ENCODE results near the gene RPL11. TPM values are rescaled to one million over a fixed set of nuclear protein-coding genes. Genes with fewer than 3 reads are reported as not detected.

The RPL11 gene
- total and polyA plus RNA-seq, 9 donors = 1,656 to 5,066 (median 2,069) TPM

DNA sequence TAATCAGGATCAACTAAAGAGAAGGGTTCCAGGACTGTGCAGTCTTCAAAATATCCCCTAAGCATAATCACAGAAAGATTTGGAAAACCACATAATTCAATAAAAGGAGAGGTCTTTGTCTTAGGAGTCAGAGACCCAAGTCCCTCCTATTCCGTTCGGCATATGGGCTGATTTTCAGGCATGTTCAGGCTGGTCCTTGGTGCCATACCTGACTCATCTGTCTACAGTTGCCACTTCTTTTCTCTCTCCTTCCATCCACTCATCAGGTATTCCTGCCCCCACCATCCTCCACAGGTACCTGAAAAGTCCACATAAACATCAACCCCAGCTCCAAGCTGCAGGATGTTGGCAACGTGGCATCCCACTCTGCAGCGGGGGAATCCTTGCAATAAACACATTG, 29.7 kb upstream of the RPL11 start:
- intact Hi-C loops (cut with DNase I) = no loop called here
- no peak for DNase-seq
- no peaks in the 10 kb centered on the region for H3K36me3 ChIP-seq
- peaks cover 4% of the 10 kb centered on the region for H3K4me1 ChIP-seq (ENCODE audit: insufficient read depth)
- no peaks in the 10 kb centered on the region for H3K27me3 ChIP-seq
- 78 to 94% (median 88%) methylated on average over 4 of the region's 4 CpGs for WGBS, 3 donors
- no peaks in the 10 kb centered on the region for H3K9me3 ChIP-seq
- TF ChIP-seq, protein P1, sequence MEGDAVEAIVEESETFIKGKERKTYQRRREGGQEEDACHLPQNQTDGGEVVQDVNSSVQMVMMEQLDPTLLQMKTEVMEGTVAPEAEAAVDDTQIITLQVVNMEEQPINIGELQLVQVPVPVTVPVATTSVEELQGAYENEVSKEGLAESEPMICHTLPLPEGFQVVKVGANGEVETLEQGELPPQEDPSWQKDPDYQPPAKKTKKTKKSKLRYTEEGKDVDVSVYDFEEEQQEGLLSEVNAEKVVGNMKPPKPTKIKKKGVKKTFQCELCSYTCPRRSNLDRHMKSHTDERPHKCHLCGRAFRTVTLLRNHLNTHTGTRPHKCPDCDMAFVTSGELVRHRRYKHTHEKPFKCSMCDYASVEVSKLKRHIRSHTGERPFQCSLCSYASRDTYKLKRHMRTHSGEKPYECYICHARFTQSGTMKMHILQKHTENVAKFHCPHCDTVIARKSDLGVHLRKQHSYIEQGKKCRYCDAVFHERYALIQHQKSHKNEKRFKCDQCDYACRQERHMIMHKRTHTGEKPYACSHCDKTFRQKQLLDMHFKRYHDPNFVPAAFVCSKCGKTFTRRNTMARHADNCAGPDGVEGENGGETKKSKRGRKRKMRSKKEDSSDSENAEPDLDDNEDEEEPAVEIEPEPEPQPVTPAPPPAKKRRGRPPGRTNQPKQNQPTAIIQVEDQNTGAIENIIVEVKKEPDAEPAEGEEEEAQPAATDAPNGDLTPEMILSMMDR (IDR thresholded peaks at IDR 0.05) = no peak
- TF ChIP-seq POLR2A (IDR thresholded peaks at IDR 0.05) = no peak
- no peak for TF ChIP-seq EP300 (IDR thresholded peaks at IDR 0.05)
- H3K27ac ChIP-seq = no peak overlapping the region
- no peak overlapping the region for H3K4me3 ChIP-seq

DNA sequence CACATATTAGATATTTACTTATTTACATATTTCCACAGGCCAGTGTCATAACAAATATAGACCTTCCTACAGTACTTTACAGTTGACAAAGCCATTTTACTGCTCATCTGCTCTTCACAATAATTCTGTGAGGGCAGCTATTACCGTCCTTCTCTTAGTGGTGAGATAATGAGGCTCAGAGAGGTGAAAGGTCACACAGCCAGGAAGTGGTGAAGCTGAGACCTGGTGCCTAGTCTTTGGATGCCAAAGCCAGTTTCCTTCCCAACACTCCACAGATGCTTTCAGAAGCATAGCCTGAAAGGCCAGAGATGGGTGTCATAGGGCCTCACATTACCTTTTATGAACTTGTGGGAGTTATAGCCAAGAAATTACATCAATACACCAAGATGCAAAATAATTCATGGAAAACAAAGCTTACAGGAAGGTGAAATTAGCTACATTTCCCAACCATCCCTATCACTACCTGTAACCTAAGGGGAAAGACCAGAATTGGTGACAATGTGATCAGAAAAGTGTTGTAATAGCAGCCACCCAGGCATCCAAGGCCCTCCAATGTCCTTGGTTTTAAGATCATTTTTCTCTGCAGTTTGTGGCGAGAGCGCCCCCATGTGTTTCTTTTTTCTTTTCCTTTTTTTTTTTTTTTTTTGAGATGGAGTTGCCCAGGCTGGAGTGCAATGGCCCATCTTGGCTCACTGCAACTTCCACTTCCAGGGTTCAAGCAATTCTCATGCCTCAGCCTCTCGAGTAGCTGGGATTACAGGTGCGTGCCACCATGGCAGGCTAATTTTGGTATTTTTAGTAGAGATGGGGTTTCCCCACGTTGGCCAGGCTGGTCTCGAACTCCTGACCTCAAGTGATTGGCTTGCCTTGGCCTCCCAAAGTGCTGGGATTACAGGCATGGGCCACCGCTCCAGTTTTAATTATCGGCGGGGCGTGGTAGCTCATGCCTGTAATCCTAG, 26.5 kb upstream of the RPL11 start:
- TF ChIP-seq, protein P1 (IDR thresholded peaks at IDR 0.05) = no peak
- no peak for TF ChIP-seq EP300 (IDR thresholded peaks at IDR 0.05)
- TF ChIP-seq POLR2A (IDR thresholded peaks at IDR 0.05) = no peak
- 66 to 70% (median 67%) methylated on average over 11 of the region's 11 CpGs for WGBS, 3 donors
- intact Hi-C loops (cut with DNase I) = no loop called here

GRCh38 chr1:23667411-23667810, 24.2 kb upstream of the RPL11 start:
- H3K4me3 ChIP-seq = no peak overlapping the region
- no peaks in the 10 kb centered on the region for H3K27me3 ChIP-seq
- 70 to 81% (median 78%) methylated on average over 4 of the region's 4 CpGs for WGBS, 3 donors
- no peaks in the 10 kb centered on the region for H3K4me1 ChIP-seq (ENCODE audit: insufficient read depth)
- no peak for TF ChIP-seq POLR2A (IDR thresholded peaks at IDR 0.05)
- TF ChIP-seq, protein P1 (IDR thresholded peaks at IDR 0.05) = no peak
- no peak for TF ChIP-seq EP300 (IDR thresholded peaks at IDR 0.05)
- no peaks in the 10 kb centered on the region for H3K36me3 ChIP-seq
- H3K9me3 ChIP-seq = no peaks in the 10 kb centered on the region
- H3K27ac ChIP-seq = no peak overlapping the region
- DNase-seq = no peak
- intact Hi-C loops (cut with DNase I) = no loop called here

More for the DNA sequence above, 26.5 kb upstream of the RPL11 start:
- DNase-seq = no peak
- Histone ChIP-seq H3K27me3 (no peaks in the 10 kb centered on the region), H3K4me1 (ENCODE audit: insufficient read depth) (no peaks in the 10 kb centered on the region), H3K4me3 (no peak overlapping the region), H3K36me3 (no peaks in the 10 kb centered on the region), H3K9me3 (no peaks in the 10 kb centered on the region), H3K27ac (no peak overlapping the region)

DNA sequence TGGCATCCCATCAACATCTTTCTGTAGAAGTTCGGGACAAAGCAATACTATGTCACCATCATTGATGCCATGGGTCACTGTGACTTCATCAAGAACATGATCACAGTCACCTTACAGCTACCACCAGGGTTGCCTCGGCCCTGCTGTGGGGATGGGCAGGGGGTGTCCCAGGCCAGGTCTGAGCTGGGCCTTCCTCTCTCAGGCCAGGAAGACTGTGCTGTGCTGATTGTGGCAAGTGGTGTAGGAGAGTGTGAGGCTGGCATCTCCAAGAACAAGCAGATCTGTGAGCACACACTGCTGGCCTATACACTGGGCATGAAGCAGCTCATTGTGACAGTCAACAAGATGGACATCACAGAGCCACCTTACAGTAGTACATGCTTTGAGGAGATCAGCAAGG, 20.9 kb upstream of the RPL11 start:
- no peak for TF ChIP-seq EP300 (IDR thresholded peaks at IDR 0.05)
- TF ChIP-seq POLR2A (IDR thresholded peaks at IDR 0.05) = no peak
- TF ChIP-seq, protein P1 (IDR thresholded peaks at IDR 0.05) = no peak
- H3K4me1 ChIP-seq (ENCODE audit: insufficient read depth) = no peaks in the 10 kb centered on the region
- no peaks in the 10 kb centered on the region for H3K9me3 ChIP-seq
- no peaks in the 10 kb centered on the region for H3K36me3 ChIP-seq
- intact Hi-C loops (cut with DNase I) = no loop called here
- no peak overlapping the region for H3K27ac ChIP-seq
- H3K4me3 ChIP-seq = no peak overlapping the region
- DNase-seq = no peak
- 80 to 86% (median 85%) methylated on average over 2 of the region's 2 CpGs for WGBS, 3 donors
- H3K27me3 ChIP-seq = no peaks in the 10 kb centered on the region

All from ovary (tissue), 9 donors.